Ramos (cell line): ENCODE data around the gene HOXB1.
"Not testable (repeated sequence)": the region's sequence is repeated elsewhere in the genome, so short reads cannot be mapped to it uniquely, and the experiment has no call there.

Experiments
- in situ Hi-C: fragments of 300-500 bp; cut with MboI; formaldehyde crosslinking; loops from one replicate; pipeline ENCODE4 v1.14.3; 2022; ENCODE audit warnings: low sequenced_read_pairs; ENCODE audit not compliant: unreplicated experiment

The HOXB1 gene

DNA sequence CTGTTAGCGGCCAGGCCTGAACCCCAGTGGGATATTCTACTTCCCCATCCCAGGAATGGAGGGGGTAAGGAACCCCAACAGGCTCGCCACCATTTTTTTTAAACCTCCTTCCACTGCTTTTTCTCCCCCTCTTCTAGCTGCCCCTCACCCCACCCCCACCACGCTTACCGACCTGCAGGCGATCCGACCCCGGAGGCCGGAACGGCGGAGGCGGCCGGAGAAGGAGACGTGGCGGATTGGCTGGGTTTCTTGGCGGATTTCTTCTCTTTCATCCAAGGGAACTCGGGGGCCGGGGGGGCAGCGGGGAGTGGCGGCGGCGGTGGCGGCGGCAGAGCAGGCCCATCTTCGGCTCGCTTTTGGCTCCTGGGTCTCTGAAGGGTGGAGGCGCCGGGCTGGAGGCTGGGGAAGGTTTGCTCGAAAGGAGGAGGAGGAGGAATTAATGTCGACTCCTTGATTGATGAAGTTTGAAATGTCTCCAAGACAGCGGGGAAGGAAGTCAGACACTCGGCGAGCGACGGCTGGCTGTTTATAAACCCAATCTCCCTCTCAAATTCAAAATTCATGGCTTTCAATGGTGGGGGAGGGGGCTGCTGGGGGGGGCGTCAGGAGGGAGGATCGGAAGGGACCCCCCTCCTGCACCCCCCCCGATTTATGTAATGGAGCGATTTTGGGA is 13.7 kb upstream of the HOXB1 start:
- in situ Hi-C loops = no loop called here

DNA sequence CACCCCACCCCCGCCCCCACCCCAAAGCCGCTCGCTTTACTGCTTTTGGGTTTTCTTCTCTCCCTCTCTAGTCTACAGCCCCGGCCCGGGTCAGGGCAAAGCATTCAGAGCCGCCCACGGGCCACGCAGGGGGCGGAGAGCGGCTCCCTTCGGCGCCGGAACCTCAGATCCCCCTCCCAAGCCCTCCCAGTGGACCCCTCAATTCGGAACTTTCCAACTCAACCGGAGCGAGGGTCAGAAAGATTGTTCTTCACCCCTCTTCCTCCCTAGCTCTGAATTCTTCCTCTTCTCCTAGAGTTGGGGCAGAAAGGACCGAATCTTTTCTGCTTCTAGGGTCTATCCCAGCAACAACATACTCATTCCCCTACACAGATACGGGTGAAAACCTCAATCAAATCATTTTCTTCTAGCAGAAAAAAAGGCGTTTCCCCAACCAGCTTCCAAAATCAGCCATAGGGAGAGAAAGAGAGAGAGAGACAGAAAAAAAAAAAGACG is 13.1 kb upstream of the HOXB1 start:
- in situ Hi-C loops = no loop called here

DNA sequence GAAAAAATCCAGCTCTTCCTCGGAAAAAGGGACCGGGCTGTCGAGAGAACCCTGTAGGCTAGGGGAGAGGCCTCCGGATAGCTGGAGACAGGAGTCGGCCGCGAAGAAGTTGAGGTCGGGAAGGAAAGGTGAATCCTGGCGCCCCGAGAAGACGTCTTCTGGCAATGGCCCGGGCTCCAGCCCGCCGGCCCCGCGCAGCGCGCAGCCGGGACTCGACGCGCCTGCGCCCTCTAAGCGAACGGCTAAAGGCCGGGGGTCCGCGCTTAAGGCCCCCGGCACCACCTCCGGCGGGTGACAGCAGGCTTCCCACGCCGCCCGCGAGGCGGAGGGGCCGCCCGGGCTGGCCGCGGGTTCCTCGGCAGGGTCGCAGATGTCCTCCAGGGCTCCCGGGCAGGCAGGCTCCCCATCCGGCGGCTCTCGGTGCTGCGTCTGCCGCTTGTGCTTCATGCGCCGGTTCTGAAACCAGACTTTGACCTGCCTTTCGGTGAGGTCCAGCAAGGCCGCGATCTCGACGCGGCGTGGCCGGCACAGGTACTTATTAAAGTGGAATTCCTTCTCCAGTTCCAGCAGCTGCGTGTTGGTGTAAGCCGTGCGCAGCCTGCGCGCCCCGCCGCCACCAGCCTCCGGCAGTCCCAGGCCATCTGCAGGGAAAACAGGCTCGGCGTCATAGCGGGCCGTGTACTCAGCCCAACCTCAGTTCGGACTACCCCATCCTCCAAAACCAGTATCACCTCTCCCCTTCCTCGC is 12.5 kb upstream of the HOXB1 start:
- in situ Hi-C loops = no loop called here

DNA sequence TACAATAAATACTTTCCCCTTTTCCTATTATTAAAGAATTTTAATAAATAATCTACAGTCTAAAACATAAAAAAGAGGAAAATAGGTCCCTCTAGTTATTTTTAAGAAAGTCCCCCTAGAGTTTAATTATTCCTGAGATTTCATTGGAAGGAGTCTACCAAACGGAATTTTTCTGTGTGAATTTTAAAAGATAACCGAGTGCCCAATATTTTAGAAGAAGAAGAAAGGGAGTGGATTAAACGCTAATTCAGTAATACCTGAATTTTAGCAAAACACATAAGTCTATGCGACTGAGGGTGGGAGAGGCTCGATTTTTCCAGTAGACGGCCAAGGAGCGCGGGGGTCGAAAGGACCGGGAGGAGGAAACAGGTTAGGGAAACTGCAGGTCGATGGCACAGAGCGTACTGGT is 11.9 kb upstream of the HOXB1 start:
- in situ Hi-C loops = no loop called here

DNA sequence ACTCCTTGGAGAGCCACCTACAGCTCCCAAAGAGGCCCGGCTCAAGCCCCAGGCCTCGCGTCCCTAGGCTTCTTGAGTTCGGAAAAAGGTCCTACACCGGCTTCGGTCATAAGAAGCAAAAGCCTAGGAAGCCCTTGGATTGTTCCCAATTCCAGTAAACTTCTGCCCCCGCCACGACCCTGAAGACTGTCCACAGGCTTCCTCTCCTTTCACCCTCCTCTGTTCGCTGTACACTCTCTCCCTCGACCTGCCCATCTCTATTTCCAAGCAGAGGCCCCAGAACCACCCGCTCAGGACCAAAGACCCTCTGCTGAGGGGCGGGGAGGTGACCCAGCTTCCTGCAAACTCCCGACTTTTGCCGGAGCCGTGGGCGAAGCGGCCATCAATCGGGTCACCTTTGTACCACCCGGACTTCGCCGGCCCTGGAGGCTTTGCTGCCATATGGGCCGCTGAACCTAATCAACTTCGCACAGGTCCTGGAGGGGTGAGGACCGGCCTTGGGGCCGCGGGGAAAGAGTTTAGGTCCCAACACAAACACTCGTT is 11.4 kb upstream of the HOXB1 start:
- in situ Hi-C loops = no loop called here

DNA sequence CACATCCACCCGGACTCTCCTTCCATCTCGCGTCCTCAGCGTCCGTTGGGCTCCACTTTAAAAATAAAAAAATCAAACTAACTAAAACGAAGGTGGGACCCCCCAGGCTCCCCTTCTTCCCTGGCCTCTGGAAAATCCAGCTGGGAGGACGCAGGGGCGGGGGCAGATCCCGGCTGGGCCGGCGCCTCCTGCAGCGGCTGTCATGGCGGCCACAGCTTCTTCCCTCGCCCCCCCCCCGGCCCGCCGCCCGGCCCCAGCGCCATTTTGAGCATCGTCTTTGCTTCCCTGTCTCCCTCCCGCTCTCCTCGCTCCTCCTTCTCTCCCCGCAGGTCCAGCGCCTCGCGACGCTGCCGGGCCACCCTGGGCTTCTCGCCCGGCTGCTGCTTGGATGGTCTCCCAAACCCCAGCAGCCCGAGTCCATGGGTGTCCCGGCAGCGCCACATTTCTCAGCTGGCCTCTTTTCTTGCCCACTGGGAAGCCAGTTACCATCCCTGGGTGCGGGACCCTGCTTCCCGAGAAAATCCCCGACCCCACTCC is 10.8 kb upstream of the HOXB1 start:
- in situ Hi-C loops = no loop called here

DNA sequence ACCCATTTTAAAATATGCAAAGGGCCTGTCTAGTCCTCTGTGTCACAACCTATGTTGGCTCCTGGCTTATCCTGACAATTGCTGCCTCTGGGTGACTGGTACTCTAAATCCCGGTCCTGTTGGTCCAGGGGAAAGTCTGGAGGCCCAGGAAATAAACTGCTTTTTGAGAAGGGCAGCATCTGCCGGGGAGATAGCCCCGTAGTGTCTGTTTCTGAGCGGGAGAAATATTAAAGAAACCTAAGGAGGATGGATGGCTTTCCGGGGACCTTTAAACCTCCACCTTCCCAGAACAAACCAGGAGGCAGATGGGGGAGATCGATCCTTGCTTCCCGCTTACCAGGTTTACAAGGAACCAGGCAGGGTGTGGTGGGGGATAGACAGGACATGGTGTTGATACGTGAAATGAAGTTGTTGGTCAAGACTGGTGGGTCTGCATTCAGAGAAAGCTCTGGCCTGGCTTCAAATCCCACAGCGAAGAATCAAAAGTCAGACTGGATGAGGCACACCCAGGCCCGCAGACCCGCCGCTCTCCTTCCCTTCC is 10.3 kb upstream of the HOXB1 start:
- in situ Hi-C loops = no loop called here

DNA sequence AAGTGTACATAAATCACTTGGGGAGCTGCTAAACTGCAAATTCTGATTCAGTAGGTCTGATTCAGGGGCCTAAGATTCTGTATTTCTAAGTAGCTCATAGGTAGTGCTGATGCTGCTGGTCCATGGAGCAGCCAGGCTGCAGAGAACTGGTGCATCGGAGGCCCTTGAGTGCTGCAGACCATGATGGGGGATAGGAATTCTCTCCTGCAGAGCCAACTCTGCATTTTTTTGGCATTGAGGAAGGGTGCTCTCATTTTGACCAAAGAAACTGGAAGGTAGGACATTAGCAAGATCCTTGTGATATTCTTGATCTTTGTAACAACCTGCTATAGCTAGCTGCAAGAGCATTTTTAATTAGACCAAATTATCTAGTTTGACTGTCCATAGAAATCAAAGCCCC is 9.4 kb upstream of the HOXB1 start:
- in situ Hi-C loops = no loop called here

DNA sequence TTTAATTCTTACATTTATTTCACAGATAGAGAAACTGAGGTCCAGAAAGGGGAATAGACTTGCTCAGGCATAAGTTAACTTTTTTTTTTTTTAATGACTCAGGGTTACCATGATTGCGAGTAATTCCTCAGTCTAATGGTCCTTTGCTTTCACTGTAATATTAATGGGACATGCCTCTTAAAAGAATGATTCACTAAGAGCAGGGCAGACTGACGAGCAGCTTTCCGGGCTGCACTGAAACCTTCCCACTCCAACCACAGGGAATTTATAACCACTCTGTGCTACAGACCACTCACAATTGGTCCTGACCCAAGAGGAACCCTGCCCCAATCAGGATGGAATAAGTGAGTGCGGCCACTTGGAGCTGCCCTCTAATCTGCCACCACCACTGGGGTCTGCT is 8.4 kb upstream of the HOXB1 start:
- in situ Hi-C loops = no loop called here

DNA sequence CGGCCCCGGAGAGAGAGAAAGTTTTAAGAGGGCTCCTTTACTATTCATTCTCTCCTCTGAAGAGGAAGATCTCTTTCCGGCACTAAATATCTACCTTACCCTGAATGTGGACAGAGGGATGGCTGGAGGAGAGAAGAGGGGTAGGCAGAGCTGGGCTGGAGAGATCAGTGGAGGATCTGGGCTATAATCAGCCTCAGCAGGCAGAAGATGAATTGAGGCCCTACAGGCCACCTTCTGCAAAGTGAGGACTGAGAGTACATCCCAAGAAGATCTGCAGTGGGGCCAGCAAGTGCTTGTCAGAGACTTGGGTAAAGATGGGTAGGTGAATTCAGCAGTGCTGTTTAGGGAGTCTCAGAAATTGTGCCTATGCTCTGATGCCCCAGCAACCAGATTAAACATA is 6.5 kb upstream of the HOXB1 start:
- in situ Hi-C loops = no loop called here

DNA sequence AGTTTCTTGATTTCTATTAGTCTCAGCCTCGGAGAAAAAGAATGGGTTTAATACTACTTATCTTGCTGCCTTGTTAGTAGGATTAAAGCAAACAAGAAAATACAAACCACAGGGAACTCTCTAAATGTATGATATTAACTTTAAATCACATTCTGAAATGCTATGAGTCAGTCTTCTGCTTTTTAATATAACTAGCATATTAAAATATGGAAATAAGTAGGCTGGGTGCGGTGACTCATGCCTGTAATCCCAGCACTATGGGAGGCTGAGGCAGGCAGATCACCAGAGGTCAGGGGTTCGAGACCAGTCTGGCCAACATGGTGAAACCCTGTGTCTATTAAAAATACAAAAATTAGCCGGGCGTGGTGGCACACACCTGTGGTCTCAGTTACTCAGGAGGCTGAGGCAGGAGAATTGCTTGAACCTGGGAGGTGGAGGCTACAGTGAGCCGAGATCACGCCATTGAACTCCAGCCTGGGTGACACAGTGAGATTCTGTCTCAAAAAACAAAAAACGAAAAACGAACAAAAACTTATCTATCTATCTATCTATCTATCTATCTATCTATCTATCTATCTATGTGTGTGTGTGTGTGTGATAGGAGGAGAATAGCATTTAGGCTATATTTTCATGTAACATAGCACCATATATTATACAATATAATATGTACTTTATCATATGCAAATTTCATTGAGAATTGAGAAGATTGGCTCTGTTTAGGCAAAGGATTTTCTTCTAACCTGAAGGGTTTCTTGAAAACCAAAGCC is 5.2 kb upstream of the HOXB1 start:
- in situ Hi-C loops = not testable (repeated sequence)

DNA sequence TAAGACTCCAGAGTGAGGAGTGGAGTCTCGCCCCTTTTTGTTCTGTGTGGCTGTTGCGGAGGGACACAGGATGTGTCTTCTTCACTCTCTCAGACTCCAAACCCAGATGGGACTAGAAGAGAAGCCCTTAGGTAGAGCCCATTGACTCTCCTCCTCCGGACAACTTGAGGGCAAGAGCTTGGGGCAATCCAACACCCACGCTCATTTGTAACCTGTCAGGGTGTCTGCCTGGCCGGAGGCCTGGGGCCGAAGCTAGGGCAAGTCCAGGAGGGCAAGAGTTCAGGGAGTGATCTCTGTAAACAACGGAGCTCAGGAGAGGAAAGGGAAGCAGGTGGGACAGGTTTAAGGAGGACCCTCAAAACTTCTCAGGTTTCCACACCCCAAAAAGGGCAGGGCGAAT is 1.4 kb upstream of the HOXB1 start:
- in situ Hi-C loops = no loop called here

DNA sequence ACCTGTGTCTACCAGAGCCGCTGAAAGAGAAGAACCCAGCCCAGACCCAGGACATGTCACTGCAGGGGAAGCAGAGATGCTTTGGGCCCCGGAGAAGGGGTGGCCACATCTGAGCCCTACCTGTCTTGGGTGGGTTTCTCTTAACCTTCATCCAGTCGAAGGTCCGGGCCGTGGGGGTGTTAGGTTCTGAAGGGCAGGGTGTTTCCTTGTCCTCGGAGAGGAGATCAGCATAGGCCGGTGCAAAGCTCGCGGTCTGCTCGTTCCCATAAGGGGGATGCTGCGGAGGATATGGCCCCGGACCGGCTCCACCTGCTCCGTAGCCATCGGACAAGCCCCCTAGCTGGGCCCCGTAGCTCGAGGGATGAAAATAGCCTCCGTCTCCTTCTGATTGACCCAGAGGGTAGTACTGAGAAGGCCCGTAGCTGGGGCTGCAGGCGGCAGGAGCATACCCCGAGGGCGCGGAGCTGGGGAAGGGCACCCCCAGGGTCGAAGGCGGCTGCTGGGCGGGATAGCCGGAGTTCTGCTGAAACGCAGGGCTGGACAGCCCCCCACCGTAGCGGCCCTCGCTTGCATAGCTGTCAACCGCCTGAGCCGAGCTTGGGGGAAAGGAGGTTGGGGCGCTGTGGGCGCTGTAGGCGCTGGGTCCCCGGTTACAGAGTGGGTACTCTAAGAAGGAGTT is 464 bp downstream of the HOXB1 start:
- in situ Hi-C loops = no loop called here

DNA sequence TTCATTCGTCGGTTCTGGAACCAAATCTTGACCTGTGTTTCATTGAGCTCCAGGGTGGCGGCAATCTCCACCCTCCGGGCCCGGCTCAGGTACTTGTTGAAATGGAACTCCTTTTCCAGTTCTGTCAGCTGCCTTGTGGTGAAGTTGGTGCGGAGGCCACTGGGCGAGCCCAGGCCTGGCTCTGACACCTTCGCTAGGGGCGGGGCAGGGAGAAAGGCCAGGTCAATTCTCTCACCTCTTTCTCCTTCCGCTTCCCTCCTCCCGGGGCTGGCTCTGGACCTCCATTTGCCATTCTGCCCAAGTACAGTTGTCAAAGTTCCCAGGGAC is 1.2 kb downstream of the HOXB1 start:
- in situ Hi-C loops = no loop called here

DNA sequence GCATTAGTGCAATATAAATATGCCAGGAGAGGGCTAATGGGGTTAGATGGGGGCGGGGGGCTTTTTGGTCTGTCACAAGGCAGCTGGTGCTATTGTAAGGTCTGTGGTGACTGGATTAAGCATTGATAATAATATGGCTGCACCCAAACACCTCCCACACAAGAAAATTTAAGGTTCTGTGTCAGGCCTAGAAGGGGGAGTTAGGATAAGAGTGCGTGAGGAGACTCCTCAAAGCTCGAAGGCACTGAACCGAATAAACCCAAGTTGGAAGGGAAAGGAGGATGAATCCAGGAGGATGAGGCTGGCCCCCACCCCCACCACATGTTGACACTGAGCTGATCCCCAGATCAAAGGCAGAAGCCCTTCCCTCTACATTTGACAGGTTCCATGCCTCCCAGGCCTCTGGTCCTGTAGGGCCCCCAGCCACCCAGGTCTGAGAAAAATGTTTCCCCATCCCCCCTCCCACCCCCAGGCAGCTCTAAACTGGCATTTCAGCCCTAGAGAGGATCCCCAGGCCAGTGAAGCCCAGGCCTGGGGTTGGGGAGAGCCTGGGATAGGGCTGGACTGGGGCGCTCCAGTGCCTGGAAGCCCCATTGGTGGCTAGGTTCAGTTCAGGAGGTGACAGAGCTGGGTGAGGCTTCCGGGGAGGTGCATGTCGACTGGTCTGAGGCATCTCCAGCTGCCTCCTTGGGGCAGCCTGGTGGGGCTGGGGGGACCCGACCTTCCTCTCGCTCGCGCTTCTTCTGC is 1.7 kb downstream of the HOXB1 start:
- in situ Hi-C loops = no loop called here

DNA sequence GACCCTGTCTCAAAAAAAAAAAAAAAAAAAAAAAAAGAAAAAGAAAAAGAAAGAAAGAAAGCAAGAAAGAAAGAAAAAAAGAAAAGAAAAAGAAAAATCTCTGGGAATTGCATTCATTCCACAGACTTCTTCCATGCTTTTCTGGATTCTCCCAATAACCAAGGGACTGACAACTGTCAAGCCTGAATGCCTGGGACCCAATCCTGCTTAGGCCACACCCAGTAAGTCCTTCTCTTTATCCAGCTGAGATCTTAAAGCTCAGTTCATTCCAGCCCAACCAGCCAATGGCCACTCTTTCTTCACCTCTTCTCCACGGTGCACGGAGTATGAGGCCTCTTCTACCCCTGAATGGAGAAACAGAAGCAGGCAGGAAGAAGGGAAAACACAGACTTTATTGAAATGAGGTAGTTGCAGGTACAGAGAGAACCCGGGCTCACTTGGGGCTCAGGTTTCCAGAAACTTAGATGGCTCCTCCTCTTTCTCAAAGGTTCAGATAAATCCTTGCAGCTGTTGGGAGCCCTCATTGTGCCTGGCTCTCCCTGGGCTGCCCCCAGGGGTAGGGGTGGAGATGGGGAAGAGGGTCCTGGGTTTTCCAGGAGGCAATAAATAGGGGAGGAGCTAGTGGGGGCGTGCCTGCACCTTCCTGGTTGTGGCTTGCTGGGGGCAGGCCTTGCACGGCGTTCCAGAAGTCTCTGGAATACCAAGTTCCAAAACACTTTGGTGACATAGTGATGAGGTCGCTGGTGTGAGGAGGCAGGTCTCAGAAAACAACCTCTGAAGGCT is 2.5 kb downstream of the HOXB1 start:
- in situ Hi-C loops = no loop called here

DNA sequence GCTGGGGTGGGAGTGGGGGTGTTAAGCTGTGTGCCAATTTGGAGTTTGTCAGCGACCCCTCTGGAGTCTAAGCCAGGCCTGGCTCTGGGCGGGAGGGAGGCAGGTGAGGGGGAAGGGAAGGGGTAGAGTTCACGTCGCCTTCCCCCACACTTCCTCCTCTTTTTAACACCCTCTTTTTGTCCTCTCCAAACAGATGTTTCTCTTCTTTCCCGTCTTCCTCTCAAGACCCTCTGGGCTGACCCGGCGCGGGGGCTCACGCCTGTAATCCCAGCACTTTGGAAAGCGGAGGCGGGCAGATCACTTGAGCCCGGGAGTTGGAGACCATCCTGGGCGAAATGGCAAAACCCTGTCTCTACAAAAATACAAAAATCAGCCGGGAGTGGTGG is 3.3 kb downstream of the HOXB1 start:
- in situ Hi-C loops = no loop called here
